ENCODE results near the gene TUT4.

Gene TUT4

DNA sequence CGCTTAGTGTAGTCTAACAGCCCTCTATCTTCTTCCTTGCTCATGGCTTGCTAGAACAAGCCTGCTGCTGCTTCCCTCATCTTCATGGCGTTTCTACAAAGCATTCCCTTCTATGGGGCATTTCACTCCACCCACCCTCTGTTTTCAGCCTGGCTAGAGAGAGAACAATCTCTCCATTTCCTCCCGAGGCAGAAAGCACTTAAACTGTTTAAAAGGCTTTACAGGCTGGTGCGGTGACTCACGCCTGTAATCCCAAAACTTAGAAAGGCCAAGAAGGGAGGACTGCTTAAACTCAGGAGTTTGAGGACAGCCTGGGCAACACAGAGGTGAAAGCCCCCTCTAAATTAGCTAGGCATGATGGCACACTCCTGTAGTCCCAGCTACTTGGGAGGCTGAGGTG is 166.4 kb downstream of the TUT4 start:
- Histone ChIP-seq H3K79me2 (ENCODE audit: control insufficient read depth, insufficient read depth, low read length, unreplicated experiment) (no peaks in the 10 kb centered on the region), H3K36me3 (ENCODE audit: insufficient read depth, low read length) (peaks cover 17% of the 10 kb centered on the region; the same call in 1 of the 2 replicates), H3K4me1 (ENCODE audit: control insufficient read depth, insufficient read depth, low read length, unreplicated experiment) (no peaks in the 10 kb centered on the region), H2AFZ (ENCODE audit: low read length, unreplicated experiment) (no peak overlapping the region), H3K4me3 (ENCODE audit: low read depth, low read length) (no peak overlapping the region), H3K27me3 (ENCODE audit: insufficient read depth, low read length) (no peaks in the 10 kb centered on the region), H3K27ac (ENCODE audit: low read depth, low read length) (no peak overlapping the region)

GRCh38 chr1:52385376-52385775 is 167.5 kb downstream of the TUT4 start:
- peaks cover 17% of the 10 kb centered on the region; the same call in 1 of the 2 replicates for H3K36me3 ChIP-seq (ENCODE audit: insufficient read depth, low read length)
- H3K27me3 ChIP-seq (ENCODE audit: insufficient read depth, low read length) = no peaks in the 10 kb centered on the region
- no peaks in the 10 kb centered on the region for H3K79me2 ChIP-seq (ENCODE audit: control insufficient read depth, insufficient read depth, low read length, unreplicated experiment)
- no peak overlapping the region for H2AFZ ChIP-seq (ENCODE audit: low read length, unreplicated experiment)
- no peak overlapping the region for H3K4me3 ChIP-seq (ENCODE audit: low read depth, low read length)
- H3K4me1 ChIP-seq (ENCODE audit: control insufficient read depth, insufficient read depth, low read length, unreplicated experiment) = no peaks in the 10 kb centered on the region
- H3K27ac ChIP-seq (ENCODE audit: low read depth, low read length) = no peak overlapping the region

Data from ACC112 (cell line).